Measurements from ENCODE around the gene IFIT1.

GRCh38 chr10:89399956-89400355 lies 7.5 kb downstream of the IFIT1 start:
- TF ChIP-seq CTCF (IDR thresholded peaks at IDR 0.05), result no peak
- TF ChIP-seq POLR2A (IDR thresholded peaks at IDR 0.05), result no peak

Measured in lower leg skin (tissue), 3 donors.